IPS-20b (cell line): Measurements from ENCODE around the gene SUN3.
"Not testable (repeated sequence)": the region's sequence is repeated elsewhere in the genome, so short reads cannot be mapped to it uniquely, and the experiment has no call there.

Experiments used
- H3K27ac ChIP-seq: one replicate; pipeline ENCODE4 v1.5.1; 2013; ENCODE audit warnings: low read length
- H3K27me3 ChIP-seq: 2 replicates; pipeline ENCODE4 v1.6.1; 2013; ENCODE audit warnings: mild to moderate bottlenecking, low read length, inconsistent platforms; ENCODE audit not compliant: insufficient read depth
- H3K36me3 ChIP-seq: 2 replicates; pipeline ENCODE4 v1.6.1; 2013; ENCODE audit warnings: low read depth, mild to moderate bottlenecking, inconsistent platforms, low read length, moderate library complexity; ENCODE audit not compliant: insufficient read depth
- H3K4me1 ChIP-seq: 2 replicates; pipeline ENCODE4 v1.6.1; 2013; ENCODE audit warnings: mild to moderate bottlenecking, control low read depth, inconsistent platforms, low read length, moderate library complexity; ENCODE audit not compliant: insufficient read depth
- H3K4me3 ChIP-seq: 2 replicates; pipeline ENCODE4 v1.5.1; 2013; ENCODE audit warnings: mild to moderate bottlenecking, low read length, inconsistent platforms
- H3K9ac ChIP-seq: 2 replicates; pipeline ENCODE4 v1.6.1; 2013; ENCODE audit warnings: low read depth, mild to moderate bottlenecking, inconsistent platforms, low read length, moderate library complexity
- H3K9me3 ChIP-seq: 2 replicates; pipeline ENCODE4 v1.6.1; 2013; ENCODE audit warnings: mild to moderate bottlenecking, low read depth, low read length, inconsistent platforms; ENCODE audit not compliant: insufficient read depth

Gene SUN3

DNA sequence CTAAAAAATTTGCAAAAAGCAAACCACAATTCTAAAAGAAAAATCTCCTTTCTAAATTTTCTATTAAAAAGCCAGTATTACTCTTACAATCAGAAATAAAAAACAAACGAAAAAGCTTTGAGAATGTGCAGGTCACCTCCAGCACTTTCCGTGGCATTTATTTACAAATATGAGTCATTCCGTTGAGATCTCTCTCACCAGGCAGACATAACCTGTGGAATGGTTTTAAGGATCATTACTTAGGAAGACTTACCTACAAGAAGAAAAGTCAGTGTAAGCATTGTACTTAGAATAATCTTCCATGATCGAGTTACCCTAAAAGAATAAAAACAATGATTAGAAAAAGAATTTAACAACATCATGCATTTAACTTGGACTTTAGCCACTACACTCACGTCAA is 3.3 kb downstream of the SUN3 start:
- Histone ChIP-seq H3K9ac (no peak overlapping the region), H3K27me3 (no peaks in the 10 kb centered on the region), H3K4me3 (no peak overlapping the region), H3K27ac (no peak overlapping the region), H3K9me3 (no peaks in the 10 kb centered on the region), H3K36me3 (no peaks in the 10 kb centered on the region), H3K4me1 (no peaks in the 10 kb centered on the region)

DNA sequence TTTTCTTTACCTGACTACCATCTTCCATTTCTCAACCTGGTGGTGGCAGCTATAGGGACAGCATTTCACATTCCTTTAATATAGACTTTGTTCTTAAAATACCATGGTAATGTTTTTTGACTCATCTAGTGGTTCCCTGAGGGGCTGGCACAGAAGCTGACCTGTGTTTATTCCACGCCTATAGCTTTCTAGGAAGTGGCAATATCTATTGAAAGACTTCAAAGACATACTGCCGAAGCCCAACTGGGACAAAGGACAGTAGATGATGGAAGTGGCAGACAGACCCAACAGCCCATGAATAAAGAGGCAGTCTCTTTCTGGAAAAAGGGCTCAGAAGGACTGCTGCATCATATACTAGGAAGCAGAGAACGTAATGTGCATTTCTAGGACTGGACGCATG is 11.2 kb downstream of the SUN3 start:
- no peaks in the 10 kb centered on the region for H3K27me3 ChIP-seq
- H3K36me3 ChIP-seq = no peaks in the 10 kb centered on the region
- H3K4me3 ChIP-seq = no peak overlapping the region
- no peaks in the 10 kb centered on the region for H3K4me1 ChIP-seq
- H3K9ac ChIP-seq = no peak overlapping the region
- H3K27ac ChIP-seq = no peak overlapping the region
- no peaks in the 10 kb centered on the region for H3K9me3 ChIP-seq

DNA sequence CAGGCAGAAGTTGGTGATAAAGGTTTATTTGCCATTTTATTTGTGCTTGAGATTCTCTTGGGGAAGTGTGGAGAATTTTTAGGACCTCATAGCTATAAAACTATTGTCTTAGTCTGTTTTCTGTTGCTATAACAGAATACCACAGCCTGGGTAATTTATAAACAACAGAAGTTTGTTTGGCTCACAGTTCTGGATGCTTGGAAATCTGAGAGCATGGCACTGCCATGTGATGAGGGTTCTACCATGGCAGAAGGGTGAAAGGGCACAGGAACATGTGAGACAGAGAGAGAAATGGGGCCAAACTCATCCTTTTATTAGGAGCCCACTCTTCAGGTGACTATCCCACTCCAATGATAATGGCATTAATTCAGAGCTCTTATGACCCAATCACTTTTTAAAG is 12.3 kb downstream of the SUN3 start:
- H3K27ac ChIP-seq = no peak overlapping the region
- no peak overlapping the region for H3K4me3 ChIP-seq
- no peak overlapping the region for H3K9ac ChIP-seq
- H3K27me3 ChIP-seq = no peaks in the 10 kb centered on the region
- H3K36me3 ChIP-seq = no peaks in the 10 kb centered on the region
- no peaks in the 10 kb centered on the region for H3K9me3 ChIP-seq
- no peaks in the 10 kb centered on the region for H3K4me1 ChIP-seq

DNA sequence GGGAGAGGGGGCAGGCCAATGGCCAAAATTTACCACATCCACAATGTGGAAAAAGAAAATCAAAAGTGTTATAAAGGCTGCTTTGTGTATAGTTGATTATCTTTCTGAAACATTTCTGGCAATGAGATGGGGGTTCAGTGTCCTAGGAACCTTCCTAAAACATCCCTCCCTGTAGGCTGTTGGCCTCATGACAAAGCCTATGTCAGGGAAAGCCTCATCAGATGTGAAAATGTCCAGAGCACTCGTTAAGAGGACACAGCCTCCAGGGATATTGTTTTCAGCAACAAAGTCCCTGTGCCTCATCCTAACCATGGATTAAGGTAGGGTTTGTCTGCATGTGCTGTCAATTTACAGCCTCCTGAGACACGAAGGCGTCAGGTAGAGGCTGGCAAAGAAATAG is 17.0 kb downstream of the SUN3 start:
- no peaks in the 10 kb centered on the region for H3K9me3 ChIP-seq
- no peak overlapping the region for H3K9ac ChIP-seq
- no peak overlapping the region for H3K27ac ChIP-seq
- H3K27me3 ChIP-seq = no peaks in the 10 kb centered on the region
- no peaks in the 10 kb centered on the region for H3K4me1 ChIP-seq
- no peaks in the 10 kb centered on the region for H3K36me3 ChIP-seq
- no peak overlapping the region for H3K4me3 ChIP-seq

DNA sequence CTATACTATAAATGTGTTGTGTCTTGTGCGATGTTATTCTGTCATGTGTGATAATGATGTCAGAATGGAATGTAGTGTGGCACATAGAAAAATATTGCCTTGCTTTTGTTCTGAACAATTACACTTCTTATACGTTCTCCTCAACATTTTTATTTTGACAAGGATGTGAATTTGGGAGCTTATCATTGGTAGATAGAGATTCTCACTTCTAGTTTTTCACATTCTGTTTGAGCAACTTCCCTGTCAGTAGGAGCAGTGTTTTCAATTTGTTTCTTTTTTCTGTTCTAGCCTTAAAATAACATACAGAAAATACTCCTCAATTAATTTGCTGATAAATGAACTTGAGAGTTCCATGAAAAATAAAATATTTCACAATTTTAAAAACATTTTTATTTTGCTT is 17.6 kb downstream of the SUN3 start:
- Histone ChIP-seq H3K9ac (no peak overlapping the region), H3K4me3 (no peak overlapping the region), H3K27ac (no peak overlapping the region), H3K9me3 (no peaks in the 10 kb centered on the region), H3K4me1 (no peaks in the 10 kb centered on the region), H3K36me3 (no peaks in the 10 kb centered on the region), H3K27me3 (no peaks in the 10 kb centered on the region)

DNA sequence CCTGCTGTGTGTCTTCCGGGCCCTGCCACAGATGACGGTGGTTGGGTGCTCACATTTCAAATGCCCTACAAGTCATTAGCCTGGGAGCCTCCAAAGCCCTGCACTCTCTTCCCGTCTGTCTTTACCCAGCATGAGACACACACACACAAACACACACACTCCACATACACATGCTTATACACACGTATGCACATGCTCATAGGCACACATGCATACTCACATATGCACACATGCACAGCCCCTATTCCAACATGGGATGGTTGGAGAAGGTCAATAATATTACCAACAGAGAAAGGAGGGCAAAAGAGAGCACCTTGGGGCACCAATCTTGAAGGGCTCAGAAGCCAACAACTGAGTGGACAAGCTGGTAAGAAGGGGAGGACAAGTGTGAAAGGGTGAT is 19.0 kb downstream of the SUN3 start:
- no peak overlapping the region for H3K9ac ChIP-seq
- no peaks in the 10 kb centered on the region for H3K9me3 ChIP-seq
- no peaks in the 10 kb centered on the region for H3K27me3 ChIP-seq
- no peak overlapping the region for H3K4me3 ChIP-seq
- no peaks in the 10 kb centered on the region for H3K4me1 ChIP-seq
- no peak overlapping the region for H3K27ac ChIP-seq
- no peaks in the 10 kb centered on the region for H3K36me3 ChIP-seq

DNA sequence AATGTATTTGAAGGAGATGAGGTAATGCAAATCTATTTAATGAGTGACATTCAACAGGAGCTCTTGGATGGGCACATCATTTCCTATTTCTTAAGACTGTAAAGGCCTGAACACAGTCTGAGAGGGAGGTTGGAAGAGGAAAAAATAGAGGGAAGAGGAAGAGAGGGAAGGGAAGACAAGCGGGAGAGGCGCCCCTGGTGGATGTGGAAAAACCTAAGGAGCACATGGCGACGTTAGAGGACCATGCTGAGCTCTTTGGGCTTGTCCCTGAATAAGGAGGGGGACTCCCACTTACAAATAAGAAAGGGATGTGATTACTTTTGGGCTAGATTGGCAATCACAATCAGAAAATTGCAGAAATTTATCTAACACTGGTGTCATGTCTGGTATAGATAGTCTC is 19.6 kb downstream of the SUN3 start:
- H3K27me3 ChIP-seq = no peaks in the 10 kb centered on the region
- H3K4me1 ChIP-seq = no peaks in the 10 kb centered on the region
- H3K36me3 ChIP-seq = no peaks in the 10 kb centered on the region
- H3K4me3 ChIP-seq = no peak overlapping the region
- no peak overlapping the region for H3K9ac ChIP-seq
- no peaks in the 10 kb centered on the region for H3K9me3 ChIP-seq
- H3K27ac ChIP-seq = no peak overlapping the region

DNA sequence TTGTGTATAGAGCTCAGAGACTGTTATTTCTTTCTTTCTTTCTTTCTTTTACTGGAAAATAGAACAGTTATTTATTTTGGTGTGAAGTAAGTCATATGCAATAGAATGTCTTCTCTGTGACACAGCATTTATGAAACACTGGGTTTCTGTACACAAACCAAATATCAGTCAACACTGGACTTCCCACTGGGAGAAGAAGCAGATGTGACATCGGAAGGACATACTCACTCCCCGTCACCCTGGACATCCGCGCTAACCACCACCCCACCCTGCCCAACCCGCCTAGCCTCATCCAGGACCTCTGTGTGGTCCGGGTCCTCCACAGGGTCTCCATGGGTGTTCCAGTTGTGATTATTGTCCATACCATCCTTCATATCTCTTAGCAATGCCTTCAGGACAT is 22.0 kb downstream of the SUN3 start:
- Histone ChIP-seq H3K36me3 (no peaks in the 10 kb centered on the region), H3K9me3 (no peaks in the 10 kb centered on the region), H3K27me3 (no peaks in the 10 kb centered on the region), H3K4me3 (no peak overlapping the region), H3K27ac (no peak overlapping the region), H3K4me1 (no peaks in the 10 kb centered on the region), H3K9ac (no peak overlapping the region)

DNA sequence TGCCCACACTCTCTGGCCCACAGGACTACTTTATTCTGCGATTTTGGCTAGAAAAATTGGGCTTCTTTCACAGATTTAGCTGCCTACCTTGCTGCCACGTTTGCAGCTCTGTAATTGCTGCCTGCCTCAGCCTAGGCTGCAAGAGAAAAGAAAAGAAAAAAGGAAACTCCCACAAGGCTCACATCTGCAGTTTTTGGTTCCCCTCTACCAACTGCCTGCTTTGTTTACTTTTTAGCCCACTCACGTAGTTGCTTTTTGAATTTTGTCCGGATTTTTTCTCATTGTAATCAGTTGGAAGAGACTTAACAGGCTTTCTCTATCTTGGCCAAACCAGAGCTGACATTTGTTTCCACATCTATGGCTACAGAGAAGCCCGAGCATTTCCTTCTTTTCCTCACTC is 24.3 kb downstream of the SUN3 start:
- no peak overlapping the region for H3K27ac ChIP-seq
- no peaks in the 10 kb centered on the region for H3K4me1 ChIP-seq
- no peak overlapping the region for H3K4me3 ChIP-seq
- no peak overlapping the region for H3K9ac ChIP-seq
- H3K27me3 ChIP-seq = no peaks in the 10 kb centered on the region
- H3K36me3 ChIP-seq = no peaks in the 10 kb centered on the region
- H3K9me3 ChIP-seq = no peaks in the 10 kb centered on the region

DNA sequence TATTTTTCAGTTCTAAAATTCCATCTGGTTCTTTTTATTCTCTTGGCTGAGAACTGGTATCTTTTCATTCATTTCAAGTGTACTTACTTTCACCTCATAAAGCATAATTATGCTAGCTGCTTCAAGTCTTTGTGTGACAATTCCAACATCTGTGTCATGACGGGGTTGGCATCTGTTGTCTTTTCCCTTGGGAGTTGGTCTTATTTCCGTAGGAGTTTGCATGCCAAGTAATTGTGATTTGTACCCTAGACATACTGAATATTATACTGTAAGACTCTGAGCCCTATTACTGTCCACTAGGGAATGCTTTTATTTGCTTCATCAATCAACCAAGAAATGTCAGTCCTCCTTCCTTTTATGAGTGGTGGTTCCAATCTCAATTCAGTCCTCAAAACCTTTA is 24.9 kb downstream of the SUN3 start:
- H3K9ac ChIP-seq = no peak overlapping the region
- no peaks in the 10 kb centered on the region for H3K27me3 ChIP-seq
- H3K9me3 ChIP-seq = no peaks in the 10 kb centered on the region
- no peaks in the 10 kb centered on the region for H3K4me1 ChIP-seq
- no peaks in the 10 kb centered on the region for H3K36me3 ChIP-seq
- H3K27ac ChIP-seq = no peak overlapping the region
- H3K4me3 ChIP-seq = no peak overlapping the region

DNA sequence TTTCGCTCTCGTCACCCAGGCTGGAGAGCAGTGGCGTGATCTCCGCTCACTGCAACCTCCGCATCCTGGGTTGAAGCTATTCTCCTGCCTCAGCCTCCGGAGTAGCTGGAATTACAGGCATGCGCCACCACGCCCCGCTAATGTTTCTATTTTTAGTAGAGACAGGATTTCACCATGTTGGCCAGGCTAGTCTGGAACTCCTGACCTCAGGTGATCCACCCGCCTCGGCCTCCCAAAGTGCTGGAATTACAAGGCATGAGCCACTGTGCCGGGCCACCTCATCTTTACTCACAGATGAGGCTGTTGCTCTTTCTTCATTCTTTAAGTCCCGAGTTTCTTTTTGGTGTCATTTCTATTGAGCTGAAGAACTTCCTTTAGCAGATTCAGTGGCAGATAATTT is 28.7 kb downstream of the SUN3 start:
- H3K27me3 ChIP-seq, H3K4me3 ChIP-seq, H3K9ac ChIP-seq, H3K4me1 ChIP-seq, H3K36me3 ChIP-seq, H3K9me3 ChIP-seq, H3K27ac ChIP-seq: not testable (repeated sequence)

DNA sequence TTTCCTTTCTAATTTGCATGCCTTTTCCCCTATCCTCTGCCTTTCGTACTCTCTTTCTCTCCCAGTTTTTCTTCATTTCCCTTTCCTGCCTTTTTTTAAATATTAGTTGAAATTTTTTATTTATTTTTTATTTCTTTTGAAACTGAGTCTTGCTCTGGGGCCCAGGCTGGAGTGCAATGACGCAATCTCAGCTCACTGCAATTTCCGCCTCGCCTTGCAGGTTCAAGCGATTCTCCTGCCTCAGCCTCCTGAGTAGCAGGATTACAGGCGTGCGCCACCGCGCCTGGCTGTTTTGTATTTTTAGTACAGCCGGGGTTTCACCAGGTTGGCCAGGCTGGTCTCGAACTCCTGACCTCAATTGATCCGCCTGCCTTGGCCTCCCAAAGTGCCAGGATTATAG is 29.5 kb downstream of the SUN3 start:
- no peak overlapping the region for H3K4me3 ChIP-seq
- H3K4me1 ChIP-seq = no peaks in the 10 kb centered on the region
- H3K36me3 ChIP-seq = no peaks in the 10 kb centered on the region
- no peak overlapping the region for H3K9ac ChIP-seq
- H3K27me3 ChIP-seq = no peaks in the 10 kb centered on the region
- no peak overlapping the region for H3K27ac ChIP-seq
- no peaks in the 10 kb centered on the region for H3K9me3 ChIP-seq

DNA sequence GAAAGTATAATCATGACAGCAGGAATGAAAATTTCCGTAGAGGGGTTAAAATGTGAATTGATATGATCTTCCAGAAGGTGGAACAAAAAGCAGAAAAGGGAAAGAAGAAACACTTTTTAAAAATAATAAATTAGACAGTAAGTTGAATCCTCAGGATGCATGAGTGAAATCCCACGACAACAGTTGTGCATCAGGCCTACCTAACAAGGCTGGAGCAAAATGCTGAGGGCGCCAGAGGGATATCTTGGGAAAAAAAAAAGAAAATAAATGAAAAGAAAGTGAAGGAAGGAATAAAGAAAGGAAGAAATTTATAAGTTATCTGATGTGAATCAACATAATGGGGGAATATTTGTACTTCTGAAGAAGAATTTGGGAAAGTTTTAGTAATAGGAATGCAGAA is 36.5 kb downstream of the SUN3 start:
- peak overlapping the region; percentile 52; the same call in 1 of the 2 replicates for H3K4me3 ChIP-seq
- H3K4me1 ChIP-seq = peaks cover 8% of the 10 kb centered on the region; the same call in 1 of the 2 replicates
- H3K36me3 ChIP-seq = no peaks in the 10 kb centered on the region
- H3K27ac ChIP-seq = no peak overlapping the region
- H3K27me3 ChIP-seq = no peaks in the 10 kb centered on the region
- peak overlapping the region; percentile 29; the same call in 1 of the 2 replicates for H3K9ac ChIP-seq
- H3K9me3 ChIP-seq = no peaks in the 10 kb centered on the region
